NT2/D1 (cell line): Measurements from ENCODE around the gene IQSEC3.

Source experiments
- SUZ12 ChIP-seq: IDR thresholded peaks from 2 replicates; pipeline ENCODE4 v1.6.1; 2011; ENCODE audit not compliant: insufficient read length, insufficient read depth; ENCODE audit errors: extremely low read depth
- YY1 ChIP-seq: IDR thresholded peaks from 2 replicates; pipeline ENCODE4 v1.6.1; 2011; ENCODE audit not compliant: insufficient read length, insufficient read depth
- ZNF274 ChIP-seq: IDR thresholded peaks from 2 replicates; pipeline ENCODE4 v1.6.1; 2011; ENCODE audit warnings: mild to moderate bottlenecking, low read depth, low read length

DNA sequence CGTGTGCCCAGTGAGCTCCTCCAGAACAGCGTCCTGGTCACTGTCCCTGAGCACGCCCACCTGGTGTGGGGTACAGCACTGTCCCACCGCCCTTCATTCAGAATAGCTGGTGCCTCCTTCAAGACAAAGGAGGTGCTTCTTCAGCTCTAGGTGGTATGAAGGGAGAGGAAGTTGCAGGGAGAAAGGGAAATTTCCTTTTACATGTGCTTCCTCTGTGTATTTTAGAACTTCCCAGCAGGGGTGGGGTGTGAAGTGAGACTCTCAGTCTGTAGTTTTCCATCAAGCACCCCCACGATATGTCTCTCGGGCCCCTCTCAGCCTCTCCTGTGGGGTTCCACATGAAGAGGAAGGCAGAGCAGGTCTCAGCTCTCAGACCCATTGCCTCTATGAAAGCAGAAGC, 148.5 kb downstream of the IQSEC3 start:
- TF ChIP-seq YY1 (no peak), SUZ12 (no peak), ZNF274 (no peak)
